Hepatocyte (in vitro differentiated cells): Measurements from ENCODE around the gene SERGEF. TPM values are rescaled to one million over a fixed set of nuclear protein-coding genes. Genes with fewer than 3 reads are reported as not detected.

Experiments
- DNase-seq: peaks from one replicate; pipeline ENCODE4 v3.0.0-alpha.2; 2016; ENCODE audit warnings: low spot score
- H2AFZ ChIP-seq: fragments of 200-600 bp; sonication (generic); 2 replicates; pipeline ENCODE4 v1.6.0; 2016; ENCODE audit warnings: antibody characterized with exemption, mild to moderate bottlenecking
- H3K27ac ChIP-seq: fragments of 200-600 bp; sonication (generic); 2 replicates; pipeline ENCODE4 v1.5.1; 2016; ENCODE audit warnings: mild to moderate bottlenecking
- H3K27me3 ChIP-seq: fragments of 200-600 bp; sonication (generic); 2 replicates; pipeline ENCODE4 v1.6.1; 2016
- H3K36me3 ChIP-seq: fragments of 200-600 bp; sonication (generic); replicated peaks from 2 replicates; pipeline ENCODE4 v1.5.1; 2016; ENCODE audit warnings: low read depth; ENCODE audit not compliant: insufficient read depth
- H3K4me1 ChIP-seq: fragments of 200-600 bp; sonication (generic); 2 replicates; pipeline ENCODE4 v1.5.1; 2016; ENCODE audit warnings: mild to moderate bottlenecking, moderate library complexity; ENCODE audit not compliant: insufficient read depth
- H3K4me2 ChIP-seq: fragments of 200-600 bp; sonication (generic); 2 replicates; pipeline ENCODE4 v1.6.0; 2016
- H3K4me3 ChIP-seq: fragments of 200-600 bp; sonication (generic); 2 replicates; pipeline ENCODE4 v1.5.1; 2016; ENCODE audit warnings: mild to moderate bottlenecking
- H3K79me2 ChIP-seq: fragments of 200-600 bp; sonication (generic); 2 replicates; pipeline ENCODE4 v1.6.0; 2017; ENCODE audit warnings: mild to moderate bottlenecking
- H3K9me2 ChIP-seq: fragments of 200-600 bp; sonication (generic); replicated peaks from 2 replicates; pipeline ENCODE4 v1.6.0; 2017; ENCODE audit warnings: mild to moderate bottlenecking; ENCODE audit not compliant: insufficient read depth
- H3K9me3 ChIP-seq: fragments of 200-600 bp; sonication (generic); 2 replicates; pipeline ENCODE4 v1.5.1; 2016; ENCODE audit warnings: low read depth, mild to moderate bottlenecking
- H4K20me1 ChIP-seq: fragments of 200-600 bp; sonication (generic); 2 replicates; pipeline ENCODE4 v1.6.0; 2016; ENCODE audit warnings: mild to moderate bottlenecking; ENCODE audit not compliant: insufficient read depth, poor library complexity, severe bottlenecking
- CTCF ChIP-seq: fragments of 200-600 bp; sonication (generic); IDR thresholded peaks from 2 replicates; pipeline ENCODE4 v1.5.1; 2016; ENCODE audit warnings: antibody characterized with exemption, mild to moderate bottlenecking; ENCODE audit not compliant: poor library complexity
- EZH2 ChIP-seq: fragments of 200-600 bp; sonication (generic); IDR thresholded peaks from 2 replicates; pipeline ENCODE4 v1.6.1; 2016; ENCODE audit warnings: antibody characterized with exemption, mild to moderate bottlenecking, borderline replicate concordance
- EZH2phosphoT487 ChIP-seq: fragments of 200-600 bp; sonication (generic); IDR thresholded peaks from one replicate; pipeline ENCODE4 v1.6.1; 2018; ENCODE audit warnings: antibody characterized with exemption, mild to moderate bottlenecking, low read depth, moderate library complexity; ENCODE audit not compliant: unreplicated experiment, severe bottlenecking
- WGBS: methylation state at CpG from one replicate; pipeline ENCODE4 v1.1.6; 2016; ENCODE audit warnings: low lambda C conversion rate; ENCODE audit errors: missing lambda C conversion rate; 5-methylcytosine and 5-hydroxymethylcytosine counted together
- polyA plus RNA-seq: library from polyadenylated mRNA; unstranded; fragments of >200 nt; fragmentation: Nextera tagmentation; extraction: Ambion mirVana; gene quantifications from 2 replicates; pipeline ENCODE4 v1.2.1, GENCODE V29; 2016
- total RNA-seq: library from RNA; depleted of rRNA; stranded (reverse); fragments of >200 nt; gene quantifications from 2 replicates; pipeline ENCODE4 v1.2.3, GENCODE V29; 2014

Gene SERGEF
- total and polyA plus RNA-seq, 2 experiments from 2014 or later, result 21.7 to 28.7 TPM

- Histone ChIP-seq H3K27ac (no peak overlapping the region), H3K9me2 (no peaks in the 10 kb centered on the region), H3K4me3 (no peak overlapping the region), H3K27me3 (no peaks in the 10 kb centered on the region), H4K20me1 (no peaks in the 10 kb centered on the region), H3K79me2 (no peaks in the 10 kb centered on the region), H3K9me3 (no peaks in the 10 kb centered on the region), H3K36me3 (no peaks in the 10 kb centered on the region), H3K4me2 (no peak overlapping the region), H3K4me1 (no peaks in the 10 kb centered on the region), H2AFZ (no peak overlapping the region)
- peak; percentile 31 for DNase-seq
- WGBS, result 69% methylated on average over 7 of the region's 7 CpGs
- peak; percentile 28 for TF ChIP-seq CTCF
- TF ChIP-seq EZH2phosphoT487, result no peak
These were observed 165.9 kb downstream of the SERGEF start for GRCh38 chr11:17846852-17847453.

GRCh38 chr11:17845431-17845881 is 167.4 kb downstream of the SERGEF start:
- Histone ChIP-seq H3K9me2 (no peaks in the 10 kb centered on the region), H3K4me3 (no peak overlapping the region), H3K4me1 (no peaks in the 10 kb centered on the region), H3K9me3 (no peaks in the 10 kb centered on the region), H3K36me3 (no peaks in the 10 kb centered on the region), H3K79me2 (no peaks in the 10 kb centered on the region), H3K4me2 (no peak overlapping the region), H3K27ac (no peak overlapping the region), H2AFZ (no peak overlapping the region), H4K20me1 (no peaks in the 10 kb centered on the region), H3K27me3 (no peaks in the 10 kb centered on the region)
- no peak for TF ChIP-seq CTCF
- DNase-seq, result no peak

DNA sequence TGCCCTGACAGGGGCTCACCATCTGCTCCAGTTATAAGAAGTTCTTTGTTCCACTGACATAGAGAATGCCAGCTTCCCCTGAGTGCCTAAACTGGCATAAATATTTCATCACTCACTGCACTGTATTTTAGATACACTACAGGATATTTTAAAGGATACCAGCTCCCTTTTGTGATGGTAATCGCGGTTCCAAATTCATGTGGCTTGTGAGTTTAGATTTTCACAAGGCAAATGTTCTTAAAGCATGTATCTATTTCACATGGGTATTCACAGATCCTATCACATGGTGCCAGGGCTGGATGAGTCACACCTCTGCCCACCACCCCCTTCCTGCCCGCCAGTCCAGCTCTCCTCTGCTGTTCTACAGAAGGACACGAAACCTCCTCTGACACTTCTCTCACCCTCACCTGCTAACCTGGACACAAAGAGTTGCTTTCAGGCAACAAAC is 172.7 kb downstream of the SERGEF start:
- no peak overlapping the region for H3K4me3 ChIP-seq
- H3K27me3 ChIP-seq, result no peaks in the 10 kb centered on the region
- TF ChIP-seq EZH2phosphoT487, result no peak
- H2AFZ ChIP-seq, result no peak overlapping the region
- H3K4me1 ChIP-seq, result no peaks in the 10 kb centered on the region
- H4K20me1 ChIP-seq, result no peaks in the 10 kb centered on the region
- WGBS, result 94% methylated on average over 4 of the region's 4 CpGs
- no peak for DNase-seq
- no peaks in the 10 kb centered on the region for H3K9me3 ChIP-seq
- no peaks in the 10 kb centered on the region for H3K9me2 ChIP-seq
- no peaks in the 10 kb centered on the region for H3K36me3 ChIP-seq
- H3K79me2 ChIP-seq, result no peaks in the 10 kb centered on the region
- no peak overlapping the region for H3K4me2 ChIP-seq
- H3K27ac ChIP-seq, result no peak overlapping the region

DNA sequence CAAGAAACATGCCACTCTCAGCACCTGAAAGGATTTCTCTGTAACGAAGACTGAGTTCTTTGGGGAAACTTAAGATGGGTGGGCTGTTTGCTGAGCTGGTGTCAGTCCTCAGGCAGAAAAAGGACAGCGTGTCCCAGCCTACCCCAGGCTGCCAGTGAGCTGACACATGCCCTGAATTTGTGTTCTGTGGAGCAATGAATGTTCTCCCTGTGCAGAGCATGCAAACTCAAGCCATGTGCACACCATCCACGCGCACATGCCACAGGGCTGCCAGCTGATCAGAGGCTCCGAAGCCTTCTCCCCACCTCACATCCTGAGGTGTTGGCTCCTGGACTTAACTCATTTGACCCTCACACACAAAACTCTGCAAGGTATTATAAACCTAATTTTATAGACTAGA is 173.4 kb downstream of the SERGEF start:
- H3K79me2 ChIP-seq, result no peaks in the 10 kb centered on the region
- H3K4me2 ChIP-seq, result no peak overlapping the region
- H2AFZ ChIP-seq, result no peak overlapping the region
- H3K4me1 ChIP-seq, result no peaks in the 10 kb centered on the region
- no peak overlapping the region for H3K27ac ChIP-seq
- DNase-seq, result no peak
- H4K20me1 ChIP-seq, result no peaks in the 10 kb centered on the region
- 77% methylated on average over 5 of the region's 5 CpGs for WGBS
- TF ChIP-seq EZH2 (no peak), EZH2phosphoT487 (no peak), CTCF (no peak)
- H3K4me3 ChIP-seq, result no peak overlapping the region
- no peaks in the 10 kb centered on the region for H3K9me3 ChIP-seq
- no peaks in the 10 kb centered on the region for H3K9me2 ChIP-seq
- H3K36me3 ChIP-seq, result no peaks in the 10 kb centered on the region
- H3K27me3 ChIP-seq, result no peaks in the 10 kb centered on the region
